Brain microvascular endothelial cell (primary cell): ENCODE measurements around the gene NAT8L.
"Not testable (repeated sequence)": the region's sequence is repeated elsewhere in the genome, so short reads cannot be mapped to it uniquely, and the experiment has no call there.

Experiments used
- DNase-seq: peaks from one replicate; pipeline ENCODE4 v3.0.0-alpha.2; 2020
- H3K27ac ChIP-seq: fragments of 250-450 bp; sonication (Bioruptor Pico); 2 replicates; pipeline ENCODE4 v1.5.1; 2020; ENCODE audit warnings: mild to moderate bottlenecking, moderate library complexity
- H3K27me3 ChIP-seq: fragments of 250-450 bp; sonication (Bioruptor Pico); replicated peaks from 2 replicates; pipeline ENCODE4 v1.5.1; 2020; ENCODE audit warnings: mild to moderate bottlenecking
- H3K36me3 ChIP-seq: fragments of 250-450 bp; sonication (Bioruptor Pico); replicated peaks from 2 replicates; pipeline ENCODE4 v1.5.1; 2020; ENCODE audit warnings: mild to moderate bottlenecking
- H3K4me3 ChIP-seq: 2 replicates; pipeline ENCODE4 v1.5.1; 2011; ENCODE audit warnings: low read depth, mild to moderate bottlenecking, control low read depth, low read length, moderate library complexity
- CTCF ChIP-seq: IDR thresholded peaks from 2 replicates; pipeline ENCODE4 v1.5.1; 2011; ENCODE audit warnings: low read depth, mild to moderate bottlenecking, moderate library complexity, low read length, control low read depth, inconsistent platforms; ENCODE audit errors: missing control alignments
- in situ Hi-C: cut with HindIII; loops from 2 replicates; pipeline ENCODE4 v1.10.0; 2017; ENCODE audit warnings: low sequenced_read_pairs, low pct_ligation_motif_present

NAT8L gene

GRCh38 chr4:2025817-2026216 is 33.3 kb upstream of the NAT8L start:
- Histone ChIP-seq H3K27ac (no peak overlapping the region), H3K36me3 (no peaks in the 10 kb centered on the region), H3K4me3 (no peak overlapping the region), H3K27me3 (peaks cover 16% of the 10 kb centered on the region)
- in situ Hi-C loops: no loop called here
- TF ChIP-seq CTCF: no peak
- no peak for DNase-seq

DNA sequence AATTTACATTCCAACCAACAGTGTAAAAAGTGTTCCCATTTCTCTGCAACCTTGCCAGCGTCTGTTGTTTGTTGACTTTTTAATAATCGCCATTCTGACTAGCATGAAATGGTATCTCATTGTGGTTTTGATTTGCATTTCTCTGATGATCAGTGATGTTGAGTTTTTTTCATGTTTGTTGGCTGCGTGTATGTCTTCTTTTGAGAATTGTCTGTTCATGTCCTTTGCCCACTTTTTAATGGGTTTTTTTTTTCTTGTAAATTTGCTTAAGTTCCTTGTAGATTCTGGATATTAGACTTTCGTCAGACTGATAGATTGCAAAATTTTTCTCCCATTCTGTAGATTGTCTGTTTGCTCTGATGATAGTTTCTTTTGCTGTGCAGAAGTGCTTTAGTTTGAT is 32.0 kb upstream of the NAT8L start:
- H3K4me3 ChIP-seq, DNase-seq, H3K27me3 ChIP-seq, H3K36me3 ChIP-seq, in situ Hi-C loops, H3K27ac ChIP-seq: not testable (repeated sequence)

- H3K36me3 ChIP-seq, H3K27ac ChIP-seq, H3K27me3 ChIP-seq, H3K4me3 ChIP-seq, in situ Hi-C loops, DNase-seq: not testable (repeated sequence)
Measured at GRCh38 chr4:2031161-2031560, 28.0 kb upstream of the NAT8L start.

- in situ Hi-C loops: no loop called here
- Histone ChIP-seq H3K27me3 (peaks cover 15% of the 10 kb centered on the region), H3K4me3 (no peak overlapping the region), H3K36me3 (no peaks in the 10 kb centered on the region), H3K27ac (no peak overlapping the region)
- no peak for DNase-seq
- TF ChIP-seq CTCF: no peak
Measured at GRCh38 chr4:2036327-2036726, 22.8 kb upstream of the NAT8L start.

GRCh38 chr4:2036866-2037265 is 22.3 kb upstream of the NAT8L start:
- no peak overlapping the region for H3K4me3 ChIP-seq
- H3K36me3 ChIP-seq: no peaks in the 10 kb centered on the region
- in situ Hi-C loops: no loop called here
- H3K27ac ChIP-seq: no peak overlapping the region
- TF ChIP-seq CTCF: no peak
- DNase-seq: no peak
- peaks cover 17% of the 10 kb centered on the region for H3K27me3 ChIP-seq

DNA sequence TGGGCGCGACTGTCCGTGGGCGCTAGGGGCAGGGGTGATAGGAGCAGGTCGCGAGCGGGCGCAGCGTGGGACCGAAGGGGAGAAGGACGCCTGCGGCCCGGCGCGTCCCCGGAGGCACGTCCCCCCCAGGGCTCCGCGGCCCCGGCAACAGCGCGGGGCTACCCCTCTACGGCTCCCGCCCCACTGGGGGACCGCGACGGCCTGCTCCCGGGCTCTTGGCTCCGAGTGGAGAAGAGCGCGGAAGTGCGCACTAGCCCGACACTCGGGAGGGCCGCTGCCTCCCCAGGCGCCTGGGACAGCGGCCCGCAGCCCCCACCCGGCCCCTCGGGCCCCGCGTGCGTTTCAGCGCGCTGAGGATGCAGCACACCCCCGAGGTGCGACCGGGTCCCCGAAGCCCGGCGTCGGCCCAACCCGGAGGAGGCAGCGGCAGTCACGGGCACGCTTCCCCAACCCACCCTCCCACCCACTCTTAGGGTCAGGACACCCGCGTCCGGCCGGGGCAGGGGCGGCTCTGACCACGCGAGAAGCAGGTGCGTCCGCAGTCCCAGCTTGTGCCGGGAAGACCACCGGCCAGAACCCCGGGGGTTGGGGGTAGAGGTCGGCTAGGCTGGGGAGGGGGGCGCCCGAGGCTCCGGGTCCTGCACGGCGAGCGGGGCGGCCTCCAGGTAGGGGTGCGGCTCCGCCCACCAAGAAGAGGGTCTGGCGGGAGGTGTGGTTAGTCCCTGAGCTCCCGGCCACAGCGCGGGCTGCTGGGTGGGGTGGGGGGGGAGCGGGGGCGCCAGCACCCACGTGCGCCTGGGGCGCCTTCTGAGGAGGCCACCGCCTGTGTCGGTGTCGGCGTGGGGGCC is 18.5 kb upstream of the NAT8L start:
- Histone ChIP-seq H3K27ac (no peak overlapping the region), H3K4me3 (peak overlapping the region; percentile 73), H3K27me3 (peaks cover 14% of the 10 kb centered on the region), H3K36me3 (no peaks in the 10 kb centered on the region)
- DNase-seq: no peak
- in situ Hi-C loops: no loop called here
- TF ChIP-seq CTCF: no peak
